GM18907 (cell line): Measurements from ENCODE around the gene PILRA.
A peak's percentile ranks its signal among the peaks of the same experiment; 100 is the strongest.
"Not testable (repeated sequence)": the region's sequence is repeated elsewhere in the genome, so short reads cannot be mapped to it uniquely, and the experiment has no call there.

Experiments
- ATAC-seq: cut with Tn5 transposase; IDR thresholded peaks from one replicate; pipeline ENCODE4 v1.9.1; 2021; ENCODE audit warnings: mild to moderate bottlenecking, moderate library complexity; ENCODE audit not compliant: unreplicated experiment

PILRA gene

DNA sequence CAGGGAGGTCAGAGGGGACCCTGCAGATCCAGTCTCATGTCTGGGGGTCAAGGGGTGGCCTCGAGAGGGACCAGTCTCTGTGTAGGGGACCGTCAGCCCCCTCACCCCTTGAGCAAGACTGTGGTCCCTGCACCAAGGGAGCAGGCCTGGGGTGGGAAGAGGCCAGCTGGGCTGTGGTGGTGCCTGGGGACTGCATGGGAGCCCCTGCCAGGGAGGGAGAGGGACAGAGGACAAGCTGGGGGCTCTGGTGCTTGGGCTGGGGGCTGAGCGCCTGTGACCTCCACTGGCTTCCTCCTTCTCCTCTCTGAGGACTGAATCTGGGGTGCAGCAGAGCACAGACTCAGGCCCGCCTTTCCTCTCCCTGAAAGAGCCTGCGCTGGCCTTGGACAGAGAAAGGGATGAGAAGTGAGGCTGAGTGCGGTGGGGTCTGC, 16.1 kb upstream of the PILRA start:
- no peak for ATAC-seq

DNA sequence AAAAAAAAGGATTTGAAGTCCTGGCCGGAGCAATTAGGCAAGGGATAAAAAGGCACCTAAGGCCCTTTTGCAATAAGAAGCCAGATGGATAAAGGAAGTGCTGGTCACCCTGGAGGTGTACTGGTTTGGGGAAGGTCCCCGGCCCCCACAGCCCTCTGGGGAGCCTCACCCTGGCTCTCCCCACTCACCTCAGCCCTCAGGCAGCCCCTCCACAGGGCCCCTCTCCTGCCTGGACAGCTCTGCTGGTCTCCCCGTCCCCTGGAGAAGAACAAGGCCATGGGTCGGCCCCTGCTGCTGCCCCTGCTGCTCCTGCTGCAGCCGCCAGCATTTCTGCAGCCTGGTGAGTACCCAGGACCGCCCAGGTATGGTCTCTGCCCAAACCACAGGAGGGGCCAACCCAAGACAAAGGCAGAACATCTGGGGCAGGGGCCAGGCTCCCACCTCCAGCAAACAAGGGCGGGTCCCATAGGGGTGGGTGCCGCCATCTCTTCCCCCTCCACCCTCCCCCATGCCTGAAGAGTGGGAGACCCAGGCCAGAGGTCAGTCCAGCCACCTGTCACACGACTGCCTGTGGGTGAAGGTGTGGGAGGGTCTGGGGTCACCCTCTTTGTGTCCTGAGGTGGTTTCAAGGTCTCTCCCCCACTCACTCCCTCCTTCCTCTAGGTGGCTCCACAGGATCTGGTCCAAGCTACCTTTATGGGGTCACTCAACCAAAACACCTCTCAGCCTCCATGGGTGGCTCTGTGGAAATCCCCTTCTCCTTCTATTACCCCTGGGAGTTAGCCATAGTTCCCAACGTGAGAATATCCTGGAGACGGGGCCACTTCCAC, 15.0 kb upstream of the PILRA start, which contains the start of gene PILRB:
Gene PILRB (plus strand): TSS at position 91 of the 830 bp plus-strand sequence. CDS start 186 bp downstream, at position 277.
- ATAC-seq: peak; percentile 43

DNA sequence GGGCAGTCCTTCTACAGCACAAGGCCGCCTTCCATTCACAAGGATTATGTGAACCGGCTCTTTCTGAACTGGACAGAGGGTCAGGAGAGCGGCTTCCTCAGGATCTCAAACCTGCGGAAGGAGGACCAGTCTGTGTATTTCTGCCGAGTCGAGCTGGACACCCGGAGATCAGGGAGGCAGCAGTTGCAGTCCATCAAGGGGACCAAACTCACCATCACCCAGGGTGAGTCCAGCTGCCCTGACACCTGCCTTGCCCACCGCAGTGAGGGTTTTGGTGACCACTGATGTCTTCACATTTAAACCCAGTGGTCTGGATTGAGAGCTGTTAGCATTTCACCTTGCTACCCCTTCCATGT, 14.5 kb upstream of the PILRA start:
- no peak for ATAC-seq

DNA sequence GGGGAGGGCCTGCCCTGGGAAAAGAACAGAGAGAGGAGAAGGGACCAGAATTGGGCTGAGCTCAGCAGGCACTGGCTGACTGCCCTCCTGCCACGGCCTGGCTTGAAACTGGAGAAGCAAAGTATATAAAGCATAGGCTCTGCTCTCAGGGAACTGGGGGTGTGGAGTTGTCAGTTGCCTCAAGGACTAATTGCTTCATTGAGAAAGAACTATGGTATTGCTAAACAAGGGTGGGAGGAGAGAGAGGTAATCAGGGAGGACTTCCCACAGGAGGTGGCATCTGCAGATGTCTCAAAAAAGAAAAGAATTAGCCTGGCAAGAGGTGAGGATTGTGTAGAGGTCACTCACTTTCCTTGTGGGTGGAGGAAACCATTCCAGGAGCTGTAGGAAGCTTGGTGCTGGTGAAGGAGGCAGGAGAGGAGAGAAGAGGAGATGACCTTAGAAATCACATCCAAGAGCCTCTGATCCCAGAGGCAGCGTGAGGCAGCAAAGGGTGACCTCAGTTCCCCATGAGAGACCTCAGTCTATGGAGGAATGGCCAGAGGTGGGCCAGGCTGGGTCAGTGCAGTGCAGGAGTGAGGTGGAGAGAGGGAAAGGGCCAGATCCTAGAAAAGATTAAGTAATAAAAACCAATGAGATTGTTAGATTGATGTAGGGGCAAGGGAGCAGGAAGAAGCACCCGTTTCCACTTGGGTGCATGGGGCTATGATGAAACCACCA, 13.0 kb upstream of the PILRA start:
- ATAC-seq: no peak

DNA sequence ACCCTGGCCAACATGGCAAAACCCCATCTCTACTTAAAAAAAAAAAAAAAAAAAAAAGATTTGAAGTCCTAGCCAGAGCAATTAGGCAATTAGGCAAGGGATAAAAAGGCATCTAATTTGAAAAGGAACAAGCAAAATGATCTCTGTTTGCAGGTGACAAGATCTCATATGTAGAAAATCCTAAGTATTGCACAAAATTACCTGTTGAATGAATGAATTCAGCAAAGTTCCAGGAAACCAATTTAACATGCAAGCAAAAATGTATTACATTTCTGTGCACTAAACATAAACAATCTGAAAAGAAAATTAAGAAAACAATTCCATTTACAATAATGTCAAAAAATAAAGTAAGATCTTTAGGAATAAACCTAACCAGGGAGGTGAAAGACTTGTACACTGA, 10.2 kb upstream of the PILRA start:
- no peak for ATAC-seq

DNA sequence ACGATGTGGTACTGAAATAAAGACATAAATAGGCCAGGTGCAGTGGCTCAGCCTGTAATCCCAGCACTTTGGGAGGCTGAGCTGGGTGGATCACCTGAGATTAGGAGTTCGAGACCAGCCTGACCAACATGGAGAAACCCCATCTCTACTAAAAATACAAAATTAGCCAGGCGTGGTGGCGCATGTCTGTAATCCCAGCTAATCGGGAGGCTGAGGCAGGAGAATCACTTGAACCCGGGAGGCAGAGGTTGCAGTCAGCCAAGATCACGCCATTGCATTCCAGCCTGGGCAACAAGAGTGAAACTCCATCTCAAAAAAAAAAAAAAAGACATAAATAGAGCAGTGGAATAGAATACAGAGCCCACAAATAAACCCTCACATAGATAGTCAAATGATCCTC, 9.5 kb upstream of the PILRA start:
- not testable (repeated sequence) for ATAC-seq

DNA sequence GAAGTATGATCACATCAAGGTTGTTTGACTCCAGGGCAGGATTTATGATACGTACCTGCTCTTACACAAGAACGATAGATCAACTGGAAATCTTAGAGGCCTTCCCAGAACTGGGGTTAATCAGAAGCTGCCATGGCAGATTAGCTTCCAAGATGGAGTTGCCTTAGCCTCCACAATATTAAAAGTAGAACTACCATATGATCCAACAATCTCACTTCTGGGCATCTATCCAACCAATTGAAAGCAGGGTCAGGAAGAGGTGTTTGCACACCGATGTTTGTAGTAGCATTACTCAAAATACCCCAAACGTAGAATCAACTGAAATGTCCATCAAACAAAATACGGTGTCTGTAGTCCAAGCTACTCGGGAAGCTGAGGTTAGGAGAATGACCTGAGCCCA, 8.8 kb upstream of the PILRA start:
- no peak for ATAC-seq

DNA sequence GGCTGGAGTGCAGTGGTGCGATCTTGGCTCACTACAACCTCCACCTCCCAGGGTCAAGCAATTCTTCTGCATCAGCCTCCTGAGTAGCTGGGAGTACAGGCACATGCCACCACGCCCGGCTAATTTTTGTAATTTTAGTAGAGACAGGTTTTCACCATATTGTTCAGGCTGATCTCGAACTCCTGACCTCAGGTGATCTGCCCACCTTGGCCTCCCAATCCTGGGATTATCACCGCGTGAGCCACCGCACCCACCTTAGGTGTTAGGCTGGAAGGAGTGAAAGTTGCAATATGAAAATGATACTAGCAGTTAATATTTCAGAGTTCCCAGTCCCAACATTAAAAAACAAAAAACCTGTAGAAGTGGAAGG, 7.3 kb upstream of the PILRA start:
- peak; percentile 7 for ATAC-seq

DNA sequence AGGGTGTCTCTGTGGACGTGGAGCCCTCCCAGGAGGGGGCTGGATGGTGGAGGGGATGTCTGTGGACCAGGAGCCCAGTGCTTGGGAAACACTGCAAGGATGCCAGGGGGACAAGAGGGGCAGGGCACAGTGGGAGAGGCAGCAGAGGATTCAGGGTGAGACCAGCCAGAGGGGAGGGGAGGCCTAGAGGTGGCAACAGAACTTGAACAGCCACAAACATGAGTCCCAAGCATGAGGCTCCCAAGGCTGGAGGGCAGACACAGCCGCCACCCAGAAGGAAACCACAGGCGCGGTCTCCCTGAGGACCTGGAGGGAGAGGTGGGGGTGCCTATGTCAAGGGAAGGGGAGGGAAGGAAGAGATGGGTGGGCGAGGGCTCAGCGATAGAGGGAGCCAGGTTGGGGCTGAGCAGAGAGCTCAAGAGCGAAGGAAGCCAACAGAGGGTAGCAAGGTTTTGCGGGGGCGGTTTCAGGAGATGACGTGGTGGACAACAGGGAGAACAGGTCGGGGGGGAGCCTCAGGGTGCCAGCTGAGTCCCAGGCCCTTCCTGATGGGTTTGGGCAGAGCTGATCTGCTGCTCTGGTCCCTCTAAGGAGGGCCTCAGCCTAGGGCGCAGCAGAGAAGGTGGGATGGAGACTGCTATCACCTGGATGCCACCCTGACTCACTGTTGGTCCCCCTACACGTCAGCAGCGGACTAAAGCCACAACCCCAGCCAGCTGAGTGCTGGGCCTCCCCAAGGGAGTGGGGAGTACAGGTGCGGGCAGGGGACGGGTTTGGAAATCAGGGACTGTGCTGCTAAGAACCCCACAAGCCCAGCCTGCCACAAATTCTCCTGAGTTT, 6.7 kb upstream of the PILRA start:
- no peak for ATAC-seq

DNA sequence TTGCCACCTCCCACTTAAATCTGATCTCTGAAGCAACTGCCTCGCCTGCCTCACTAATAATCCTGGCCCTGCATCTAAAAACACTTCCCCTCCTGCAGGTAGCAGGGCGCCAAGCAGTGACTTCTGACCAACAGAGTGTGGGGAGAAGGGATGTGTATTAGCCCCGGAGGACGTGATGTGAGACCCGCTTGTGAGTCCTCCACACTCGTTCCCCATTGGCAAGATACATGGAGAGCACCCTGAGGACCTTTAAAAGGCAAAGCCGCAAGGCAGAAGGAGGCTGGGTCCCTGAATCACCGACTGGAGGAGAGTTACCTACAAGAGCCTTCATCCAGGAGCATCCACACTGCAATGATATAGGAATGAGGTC, 6.1 kb upstream of the PILRA start:
- no peak for ATAC-seq

DNA sequence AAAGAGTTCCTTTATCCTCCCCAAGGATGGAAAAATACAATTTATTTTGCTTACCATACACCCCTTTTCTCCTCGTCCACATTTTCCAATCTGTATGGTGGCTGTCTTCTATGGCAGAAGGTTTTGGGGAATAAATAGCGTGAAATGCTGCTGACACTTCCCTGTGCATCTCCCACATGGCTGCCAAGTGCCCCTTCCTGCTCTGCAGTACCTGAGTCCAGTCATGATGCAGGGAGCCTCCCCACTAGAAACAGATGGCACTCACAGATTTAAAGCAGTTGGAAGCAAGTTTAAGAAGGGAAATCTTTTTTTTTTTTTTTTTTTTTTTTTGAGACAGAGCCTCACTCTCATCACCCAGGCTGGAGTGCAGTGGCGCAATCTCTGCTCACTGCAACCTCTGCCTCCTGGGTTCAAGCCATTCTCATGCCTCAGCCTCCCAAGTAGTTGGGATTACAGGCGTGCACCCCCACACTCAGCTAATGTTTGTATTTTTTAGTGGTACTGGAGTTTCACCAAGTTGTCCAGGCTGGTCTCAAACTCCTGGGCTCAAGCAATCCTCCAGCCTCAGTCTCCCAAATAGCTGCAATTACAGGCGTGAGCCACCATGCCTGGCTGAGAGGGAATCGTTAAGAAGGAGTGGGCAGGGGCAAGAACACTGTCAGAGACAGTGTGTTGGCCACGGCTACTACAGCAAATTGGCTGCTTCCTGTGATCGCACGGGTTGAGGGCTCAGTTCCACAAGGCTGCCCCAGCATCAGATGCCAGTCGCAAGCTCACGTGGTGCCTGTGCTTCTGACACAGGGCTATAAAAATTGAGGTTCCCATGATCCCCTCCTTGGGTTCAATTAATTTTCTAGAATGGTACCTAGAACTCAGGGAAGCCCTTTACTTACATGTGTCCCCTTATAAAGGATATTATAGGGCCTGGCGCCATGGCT, 5.3 kb upstream of the PILRA start:
- ATAC-seq: no peak

- peak; percentile 64 for ATAC-seq
Observed at GRCh38 chr7:100369105-100369504, 4.2 kb upstream of the PILRA start.

- ATAC-seq: no peak
Observed at GRCh38 chr7:100370303-100370702, 3.0 kb upstream of the PILRA start.

DNA sequence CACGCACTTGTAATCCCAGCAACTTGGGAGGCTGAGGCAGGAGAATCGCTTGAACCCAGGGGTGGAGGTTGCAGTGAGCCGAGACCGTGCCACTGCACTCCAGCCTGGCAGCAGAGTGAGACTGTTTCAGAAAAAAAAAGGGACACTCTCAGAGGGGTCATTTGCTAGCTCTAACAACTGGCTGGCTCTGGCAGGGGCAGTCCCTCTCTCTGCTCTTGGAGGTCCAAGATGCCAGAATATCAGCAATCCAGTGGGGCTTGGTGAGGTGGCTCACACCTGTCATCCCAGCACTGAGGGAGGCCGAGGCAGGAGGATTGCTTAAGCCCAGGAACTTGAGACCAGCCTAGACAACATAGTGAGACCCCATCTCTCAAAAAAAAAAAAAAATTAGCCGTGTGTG, 2.5 kb upstream of the PILRA start:
- ATAC-seq: no peak

DNA sequence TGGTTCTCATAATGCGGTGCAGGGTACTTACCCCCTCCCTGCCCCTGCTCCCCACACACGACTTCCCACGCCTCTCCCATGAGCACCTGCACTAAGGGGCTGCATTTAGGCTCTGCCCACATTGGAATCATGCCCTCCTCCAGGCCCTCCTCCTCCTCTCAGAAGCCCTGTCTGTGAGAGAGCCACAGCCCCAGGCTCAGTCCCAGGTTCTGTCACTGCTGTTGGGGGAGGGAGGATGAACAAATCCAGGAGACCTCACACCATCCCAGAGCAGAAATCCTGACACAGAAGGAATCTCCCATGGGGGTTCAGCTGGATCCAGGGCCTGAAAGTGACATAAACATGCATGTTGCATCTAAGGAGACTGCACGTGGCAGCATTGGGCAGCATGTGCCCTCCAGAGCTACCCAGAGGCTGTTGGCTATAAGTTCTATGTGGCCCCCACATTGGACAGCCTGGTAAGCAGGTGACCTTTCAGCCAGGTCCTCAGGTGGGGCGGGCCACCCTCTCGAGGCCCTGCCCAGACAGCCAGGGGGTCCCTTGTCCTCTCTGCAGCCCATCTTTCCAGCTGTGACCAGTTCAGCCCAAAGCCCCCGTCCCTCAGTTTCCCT, 1.6 kb upstream of the PILRA start:
- no peak for ATAC-seq

GRCh38 chr7:100372256-100372655, 1.0 kb upstream of the PILRA start:
- ATAC-seq: no peak

GRCh38 chr7:100372694-100373093, 593 bp upstream of the PILRA start:
- ATAC-seq: no peak

DNA sequence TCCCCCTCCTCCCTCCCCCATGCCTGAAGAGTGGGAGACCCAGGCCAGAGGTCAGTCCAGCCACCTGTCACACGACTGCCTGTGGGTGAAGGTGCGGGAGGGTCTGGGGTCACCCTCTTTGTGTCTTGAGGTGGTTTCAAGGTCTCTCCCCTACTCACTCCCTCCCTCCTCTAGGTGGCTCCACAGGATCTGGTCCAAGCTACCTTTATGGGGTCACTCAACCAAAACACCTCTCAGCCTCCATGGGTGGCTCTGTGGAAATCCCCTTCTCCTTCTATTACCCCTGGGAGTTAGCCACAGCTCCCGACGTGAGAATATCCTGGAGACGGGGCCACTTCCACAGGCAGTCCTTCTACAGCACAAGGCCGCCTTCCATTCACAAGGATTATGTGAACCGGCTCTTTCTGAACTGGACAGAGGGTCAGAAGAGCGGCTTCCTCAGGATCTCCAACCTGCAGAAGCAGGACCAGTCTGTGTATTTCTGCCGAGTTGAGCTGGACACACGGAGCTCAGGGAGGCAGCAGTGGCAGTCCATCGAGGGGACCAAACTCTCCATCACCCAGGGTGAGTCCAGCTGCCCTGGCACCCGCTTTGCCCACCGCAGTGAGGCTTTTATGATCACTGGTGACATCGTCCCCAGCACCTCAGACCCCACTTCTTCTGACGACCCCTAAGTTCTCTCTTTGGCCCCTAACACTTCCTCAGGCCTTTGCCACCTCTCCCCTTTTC, 747 bp downstream of the PILRA start:
- peak; percentile 36 for ATAC-seq

GRCh38 chr7:100374601-100375000, 1.3 kb downstream of the PILRA start:
- ATAC-seq: no peak
